HCT116 (cell line): Measurements from ENCODE around the gene PIGL. TPM values are rescaled to one million over a fixed set of nuclear protein-coding genes. Genes with fewer than 3 reads are reported as not detected.

ENCODE experiments used
- ATAC-seq: fragments of 200-7000 bp; cut with Tn5 transposase; 2 replicates; pipeline ENCODE4 v1.9.1; 2020; ENCODE audit warnings: mild to moderate bottlenecking, moderate library complexity
- BruUV-seq: library from RNA; stranded (reverse); fragments of 400-500 nt; replicated peaks from 2 replicates; lab custom pipeline; 2021; lab: Mats Ljungman, UMichigan
- CTCF ChIA-PET: fragments of 300-600 bp; sonication (Branson Sonifier 250); formaldehyde crosslinking; loops from one replicate; lab custom pipeline; 2021; ENCODE audit warnings: antibody characterized with exemption; lab: Charles Lee
- POLR2A ChIA-PET: fragments of 300-600, 350-600 bp; sonication (Branson Sonifier 250); formaldehyde crosslinking; loops from one replicate; lab custom pipeline; 2021; ENCODE audit warnings: antibody characterized with exemption; lab: Charles Lee
- RAD21 ChIA-PET, 2 experiments: fragments of 300-600 bp; sonication (Branson Sonifier 250); formaldehyde crosslinking; loops; one replicate each; lab custom pipeline; 2023; ENCODE audit warnings: low total read pairs in 2 of 2; ENCODE audit not compliant: uncharacterized antibody in 2 of 2, unreplicated experiment in 2 of 2, low non-redundant PET in 1 of 2; lab: Charles Lee
- DNase-seq: peaks from one replicate; pipeline ENCODE4 v3.0.0-alpha.2; 2010; ENCODE audit warnings: low read depth, low spot score
- H2AFZ ChIP-seq: fragments of 200-600 bp; shearing (Covaris generic), sonication (generic); 2 replicates; pipeline ENCODE4 v1.6.1; 2017; ENCODE audit warnings: low read depth, mixed run types, mixed read lengths, antibody characterized with exemption, low read length; ENCODE audit not compliant: poor library complexity, severe bottlenecking
- H3K27ac ChIP-seq: 2 replicates; pipeline ENCODE4 v1.5.1; 2012; ENCODE audit warnings: low read depth, low read length
- H3K27me3 ChIP-seq: fragments of 200-600 bp; sonication (generic); 2 replicates; pipeline ENCODE4 v1.6.1; 2016; ENCODE audit warnings: mixed run types, low read length, mixed read lengths; ENCODE audit not compliant: insufficient read depth
- H3K36me3 ChIP-seq, 2 experiments: fragments of 200-500 bp in 1 of 2; fragments of 200-600 bp in 1 of 2; sonication (Bioruptor generic) in 1 of 2; sonication (generic) in 1 of 2; 2 replicates each; pipeline versions ENCODE4 v1.5.1 to v1.6.1; 2014 to 2016; ENCODE audit warnings: low read length in 2 of 2, inconsistent platforms in 1 of 2, mixed read lengths in 1 of 2, mixed run types in 1 of 2; ENCODE audit not compliant: insufficient read depth in 2 of 2, control insufficient read depth in 1 of 2
- H3K4me1 ChIP-seq, 2 experiments: fragments of 200-600 bp in 1 of 2; sonication (generic) in 1 of 2; 2 replicates each; pipeline versions ENCODE4 v1.5.1 to v1.6.1; 2012 to 2017; ENCODE audit warnings: low read length in 2 of 2, inconsistent platforms in 1 of 2, mild to moderate bottlenecking in 1 of 2, mixed read lengths in 1 of 2, mixed run types in 1 of 2, moderate library complexity in 1 of 2; ENCODE audit not compliant: insufficient read depth in 2 of 2, control insufficient read depth in 1 of 2
- H3K4me2 ChIP-seq: fragments of 200-600 bp; sonication (generic); 2 replicates; pipeline ENCODE4 v1.6.1; 2017; ENCODE audit warnings: mixed run types, low read length, mixed read lengths
- H3K4me3 ChIP-seq, 2 experiments: fragments of 200-600 bp in 1 of 2; sonication (generic) in 1 of 2; replicated peaks in 1 of 2; 2 replicates each; pipeline ENCODE4 v1.5.1; 2011 to 2016; ENCODE audit warnings: low read length in 2 of 2, control low read depth in 1 of 2, low read depth in 1 of 2, mild to moderate bottlenecking in 1 of 2, mixed read lengths in 1 of 2, mixed run types in 1 of 2
- H3K79me2 ChIP-seq: fragments of 200-600 bp; sonication (generic); 2 replicates; pipeline ENCODE4 v1.6.1; 2017; ENCODE audit warnings: mild to moderate bottlenecking, mixed run types, low read length, moderate library complexity, mixed read lengths; ENCODE audit not compliant: insufficient read depth
- H3K9ac ChIP-seq: fragments of 200-600 bp; sonication (generic); 2 replicates; pipeline ENCODE4 v1.6.1; 2016; ENCODE audit warnings: low read length, mixed read lengths
- H3K9me2 ChIP-seq: fragments of 200-600 bp; sonication (generic), shearing (Covaris generic); 2 replicates; pipeline ENCODE4 v1.6.1; 2017; ENCODE audit warnings: mixed run types, mild to moderate bottlenecking, moderate library complexity; ENCODE audit not compliant: insufficient read depth
- H3K9me3 ChIP-seq, 2 experiments: fragments of 200-500 bp in 1 of 2; fragments of 200-600 bp in 1 of 2; sonication (Bioruptor generic) in 1 of 2; sonication (generic) in 1 of 2; 2 replicates each; pipeline ENCODE4 v1.6.1; 2014 to 2017; ENCODE audit warnings: low read length in 2 of 2, mixed read lengths in 2 of 2, inconsistent platforms in 1 of 2, low read depth in 1 of 2, mild to moderate bottlenecking in 1 of 2, mixed run types in 1 of 2, moderate library complexity in 1 of 2; ENCODE audit not compliant: control insufficient read depth in 1 of 2, insufficient read depth in 1 of 2
- H4K20me1 ChIP-seq: fragments of 200-600 bp; sonication (generic), shearing (Covaris generic); 2 replicates; pipeline ENCODE4 v1.6.1; 2017; ENCODE audit warnings: mixed run types, mild to moderate bottlenecking, moderate library complexity; ENCODE audit not compliant: insufficient read depth
- CBX3 ChIP-seq: IDR thresholded peaks from 2 replicates; pipeline ENCODE4 v1.6.1; 2012; ENCODE audit warnings: low read depth
- CEBPB ChIP-seq: IDR thresholded peaks from 2 replicates; pipeline ENCODE4 v1.6.1; 2012; ENCODE audit warnings: low read depth
- EGR1 ChIP-seq: IDR thresholded peaks from 2 replicates; pipeline ENCODE4 v1.6.1; 2012; ENCODE audit warnings: low read depth
- ELF1 ChIP-seq: IDR thresholded peaks from 2 replicates; pipeline ENCODE4 v1.6.1; 2012; ENCODE audit warnings: low read depth, borderline replicate concordance
- JUND ChIP-seq: IDR thresholded peaks from 2 replicates; pipeline ENCODE4 v1.6.1; 2012
- POLR2A ChIP-seq: IDR thresholded peaks from 2 replicates; pipeline ENCODE4 v1.7.0; 2011; ENCODE audit warnings: borderline replicate concordance; ENCODE audit not compliant: insufficient read depth, insufficient read length; ENCODE audit errors: extremely low read depth
- POLR2AphosphoS5 ChIP-seq: IDR thresholded peaks from 2 replicates; pipeline ENCODE4 v1.6.1; 2011; ENCODE audit warnings: mild to moderate bottlenecking, low read depth, low read length, moderate library complexity
- RAD21 ChIP-seq: IDR thresholded peaks from 2 replicates; pipeline ENCODE4 v1.6.1; 2012; ENCODE audit warnings: low read depth, mild to moderate bottlenecking
- SIN3A ChIP-seq: IDR thresholded peaks from 2 replicates; pipeline ENCODE4 v1.6.1; 2012; ENCODE audit warnings: low read depth
- SP1 ChIP-seq: IDR thresholded peaks from 2 replicates; pipeline ENCODE4 v1.6.1; 2012; ENCODE audit warnings: low read depth
- SRF ChIP-seq: IDR thresholded peaks from 2 replicates; pipeline ENCODE4 v1.6.1; 2012; ENCODE audit warnings: low read depth
- TCF7L2 ChIP-seq: IDR thresholded peaks from 2 replicates; pipeline ENCODE4 v1.7.0; 2011; ENCODE audit warnings: borderline replicate concordance, inconsistent platforms; ENCODE audit not compliant: insufficient read depth, insufficient read length; ENCODE audit errors: extremely low read depth
- YY1 ChIP-seq: IDR thresholded peaks from 2 replicates; pipeline ENCODE4 v1.6.1; 2011; ENCODE audit warnings: low read length, low read depth, moderate library complexity, mild to moderate bottlenecking; ENCODE audit not compliant: insufficient replicate concordance; ENCODE audit errors: extremely low read depth
- ZFX ChIP-seq: fragments of 450-650 bp; IDR thresholded peaks from 2 replicates; pipeline ENCODE4 v1.6.1; 2017
- intact Hi-C: fragments of 100-400 bp; cut with micrococcal nuclease; formaldehyde crosslinking; loops from 2 replicates; pipeline ENCODE4 v1.10.0; 2022
- total RNA-seq: library from RNA; stranded (reverse); gene quantifications from one replicate; pipeline ENCODE4 v1.2.1, GENCODE V29; 2021; ENCODE audit not compliant: unreplicated experiment
- TF ChIP-seq, protein P1 (sequence below): IDR thresholded peaks from 2 replicates; pipeline ENCODE4 v1.6.1; 2012
- TF ChIP-seq, protein P2 (sequence below), 3 experiments: fragments of 200-600 bp in 1 of 3; sonication (generic) in 1 of 3; IDR thresholded peaks in 2 of 3; conservative IDR thresholded peaks in 1 of 3; 2 replicates each; pipeline ENCODE4 v1.5.1; 2012 to 2017; ENCODE audit warnings: low read depth in 2 of 3, low read length in 2 of 3, antibody characterized with exemption in 1 of 3, borderline replicate concordance in 1 of 3, control low read depth in 1 of 3, mild to moderate bottlenecking in 1 of 3, mixed read lengths in 1 of 3, mixed run types in 1 of 3, moderate library complexity in 1 of 3; ENCODE audit not compliant: insufficient read depth in 1 of 3
- TF ChIP-seq, protein P3 (sequence below): IDR thresholded peaks from 2 replicates; pipeline ENCODE4 v1.6.1; 2012
- TF ChIP-seq, protein P4 (sequence below): IDR thresholded peaks from 2 replicates; pipeline ENCODE4 v1.6.1; 2011; ENCODE audit warnings: mild to moderate bottlenecking, low read length, moderate library complexity; ENCODE audit not compliant: insufficient replicate concordance; ENCODE audit errors: extremely low read depth

Gene PIGL
- total RNA-seq, 1 experiment from 2014 or later: 36.8 TPM

DNA sequence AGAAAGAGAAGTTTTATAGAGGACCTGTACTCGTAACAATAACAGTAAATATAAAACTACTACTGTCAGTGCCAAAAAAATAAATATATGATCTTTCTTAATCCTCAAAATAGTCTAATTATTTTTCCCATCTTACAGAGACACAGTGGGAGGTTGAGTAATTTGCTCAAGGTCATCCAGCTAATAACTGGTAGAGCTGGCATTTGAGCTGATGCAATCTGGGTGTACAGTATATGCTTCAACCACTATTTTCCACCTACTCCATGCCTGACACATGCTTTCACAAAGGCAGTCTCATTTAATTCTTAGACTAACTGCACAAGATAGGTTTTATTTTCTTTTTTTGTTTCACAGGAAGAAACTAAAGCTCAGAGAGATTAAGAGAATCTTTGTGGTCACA is 33.6 kb downstream of the PIGL start:
- Histone ChIP-seq H3K9ac (no peak overlapping the region), H4K20me1 (no peaks in the 10 kb centered on the region), H2AFZ (no peak overlapping the region), H3K9me3 (no peaks in the 10 kb centered on the region), H3K79me2 (no peaks in the 10 kb centered on the region), H3K36me3 (no peaks in the 10 kb centered on the region), H3K27me3 (no peaks in the 10 kb centered on the region), H3K9me2 (no peaks in the 10 kb centered on the region), H3K4me3 (no peak overlapping the region), H3K27ac (no peak overlapping the region), H3K4me1 (no peaks in the 10 kb centered on the region), H3K4me2 (no peak overlapping the region)
- DNase-seq (no peak), ATAC-seq (no peak)
- ChIA-PET CTCF (interaction anchor here (0.6 kb wide), 1 partner anchor 748 kb away, joined by 3 read pairs; no protein-coding TSS in a partner anchor), RAD21 (no interaction called here), POLR2A (interaction anchor here (1.6 kb wide), 1 partner anchor 10 kb away, joined by 3 read pairs; no protein-coding TSS in a partner anchor)
- no TSS peak for BruUV-seq
- intact Hi-C loops: no loop called here
- TF ChIP-seq RAD21 (no peak), SIN3A (no peak), TCF7L2 (no peak), EGR1 (0 out of 2 replicates have a peak, but pooled peaks have one; percentile 31), ZFX (no peak), YY1 (no peak), CBX3 (no peak), ELF1 (no peak), SRF (no peak), SP1 (no peak), JUND (no peak), POLR2A (no peak), CEBPB (peak; percentile 62), POLR2AphosphoS5 (no peak)
- TF ChIP-seq, protein P1, sequence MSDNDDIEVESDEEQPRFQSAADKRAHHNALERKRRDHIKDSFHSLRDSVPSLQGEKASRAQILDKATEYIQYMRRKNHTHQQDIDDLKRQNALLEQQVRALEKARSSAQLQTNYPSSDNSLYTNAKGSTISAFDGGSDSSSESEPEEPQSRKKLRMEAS: peak; percentile 45
- TF ChIP-seq, protein P2, sequence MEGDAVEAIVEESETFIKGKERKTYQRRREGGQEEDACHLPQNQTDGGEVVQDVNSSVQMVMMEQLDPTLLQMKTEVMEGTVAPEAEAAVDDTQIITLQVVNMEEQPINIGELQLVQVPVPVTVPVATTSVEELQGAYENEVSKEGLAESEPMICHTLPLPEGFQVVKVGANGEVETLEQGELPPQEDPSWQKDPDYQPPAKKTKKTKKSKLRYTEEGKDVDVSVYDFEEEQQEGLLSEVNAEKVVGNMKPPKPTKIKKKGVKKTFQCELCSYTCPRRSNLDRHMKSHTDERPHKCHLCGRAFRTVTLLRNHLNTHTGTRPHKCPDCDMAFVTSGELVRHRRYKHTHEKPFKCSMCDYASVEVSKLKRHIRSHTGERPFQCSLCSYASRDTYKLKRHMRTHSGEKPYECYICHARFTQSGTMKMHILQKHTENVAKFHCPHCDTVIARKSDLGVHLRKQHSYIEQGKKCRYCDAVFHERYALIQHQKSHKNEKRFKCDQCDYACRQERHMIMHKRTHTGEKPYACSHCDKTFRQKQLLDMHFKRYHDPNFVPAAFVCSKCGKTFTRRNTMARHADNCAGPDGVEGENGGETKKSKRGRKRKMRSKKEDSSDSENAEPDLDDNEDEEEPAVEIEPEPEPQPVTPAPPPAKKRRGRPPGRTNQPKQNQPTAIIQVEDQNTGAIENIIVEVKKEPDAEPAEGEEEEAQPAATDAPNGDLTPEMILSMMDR (IDR thresholded peaks at IDR 0.05 in 2 of 3, conservative IDR thresholded peaks at IDR 0.05 in 1 of 3; ENCODE audit: borderline replicate concordance in 1 of 3, insufficient read depth in 1 of 3, low read depth in 2 of 3, low read length in 2 of 3): no peak
- TF ChIP-seq, protein P3, sequence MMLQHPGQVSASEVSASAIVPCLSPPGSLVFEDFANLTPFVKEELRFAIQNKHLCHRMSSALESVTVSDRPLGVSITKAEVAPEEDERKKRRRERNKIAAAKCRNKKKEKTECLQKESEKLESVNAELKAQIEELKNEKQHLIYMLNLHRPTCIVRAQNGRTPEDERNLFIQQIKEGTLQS: no peak
- TF ChIP-seq, protein P4, sequence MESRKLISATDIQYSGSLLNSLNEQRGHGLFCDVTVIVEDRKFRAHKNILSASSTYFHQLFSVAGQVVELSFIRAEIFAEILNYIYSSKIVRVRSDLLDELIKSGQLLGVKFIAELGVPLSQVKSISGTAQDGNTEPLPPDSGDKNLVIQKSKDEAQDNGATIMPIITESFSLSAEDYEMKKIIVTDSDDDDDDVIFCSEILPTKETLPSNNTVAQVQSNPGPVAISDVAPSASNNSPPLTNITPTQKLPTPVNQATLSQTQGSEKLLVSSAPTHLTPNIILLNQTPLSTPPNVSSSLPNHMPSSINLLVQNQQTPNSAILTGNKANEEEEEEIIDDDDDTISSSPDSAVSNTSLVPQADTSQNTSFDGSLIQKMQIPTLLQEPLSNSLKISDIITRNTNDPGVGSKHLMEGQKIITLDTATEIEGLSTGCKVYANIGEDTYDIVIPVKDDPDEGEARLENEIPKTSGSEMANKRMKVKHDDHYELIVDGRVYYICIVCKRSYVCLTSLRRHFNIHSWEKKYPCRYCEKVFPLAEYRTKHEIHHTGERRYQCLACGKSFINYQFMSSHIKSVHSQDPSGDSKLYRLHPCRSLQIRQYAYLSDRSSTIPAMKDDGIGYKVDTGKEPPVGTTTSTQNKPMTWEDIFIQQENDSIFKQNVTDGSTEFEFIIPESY: no peak
